ENCODE measurements around the gene GPT2. TPM values are rescaled to one million over a fixed set of nuclear protein-coding genes. Genes with fewer than 3 reads are reported as not detected.

Gene GPT2
- total and polyA plus RNA-seq, 8 donors: 9.1 to 44.9 (median 37.5) TPM

GRCh38 chr16:46885960-46886763 lies 2.0 kb downstream of the GPT2 start:
- TF ChIP-seq CTCF (IDR thresholded peaks at IDR 0.05): no peak
- Histone ChIP-seq H3K36me3 (no peaks in the 10 kb centered on the region), H3K4me3 (no peak overlapping the region), H3K9me3 (no peaks in the 10 kb centered on the region), H3K27me3 (peaks cover 6 to 12% of the 10 kb centered on the region in 2 donors), H3K4me1 (peaks cover 0 to 17% of the 10 kb centered on the region in 2 donors), H3K27ac (no peak overlapping the region)
- ATAC-seq (no peak), DNase-seq (no peak)
- intact Hi-C loops (cut with DNase I): no loop called here

GRCh38 chr16:46886764-46887523 lies 2.8 kb downstream of the GPT2 start:
- Histone ChIP-seq H3K9me3 (no peaks in the 10 kb centered on the region), H3K27me3 (peaks cover 6 to 12% of the 10 kb centered on the region in 2 donors), H3K36me3 (no peaks in the 10 kb centered on the region), H3K27ac (no peak overlapping the region), H3K4me3 (no peak overlapping the region), H3K4me1 (peaks cover 0 to 17% of the 10 kb centered on the region in 2 donors)
- ATAC-seq (no peak), DNase-seq (no peak)
- TF ChIP-seq CTCF (IDR thresholded peaks at IDR 0.05): no peak
- intact Hi-C loops (cut with DNase I): no loop called here

- Histone ChIP-seq H3K4me3 (no peak overlapping the region), H3K9me3 (no peaks in the 10 kb centered on the region), H3K4me1 (peaks cover 0 to 17% of the 10 kb centered on the region in 2 donors), H3K27ac (no peak overlapping the region), H3K27me3 (peaks cover 4 to 12% of the 10 kb centered on the region in 2 donors), H3K36me3 (no peaks in the 10 kb centered on the region)
- no peak for DNase-seq
- no peak for ATAC-seq
- intact Hi-C loops (cut with DNase I): no loop called here
- no peak for TF ChIP-seq CTCF (IDR thresholded peaks at IDR 0.05)
These were observed 3.3 kb downstream of the GPT2 start for GRCh38 chr16:46887524-46887854.

DNA sequence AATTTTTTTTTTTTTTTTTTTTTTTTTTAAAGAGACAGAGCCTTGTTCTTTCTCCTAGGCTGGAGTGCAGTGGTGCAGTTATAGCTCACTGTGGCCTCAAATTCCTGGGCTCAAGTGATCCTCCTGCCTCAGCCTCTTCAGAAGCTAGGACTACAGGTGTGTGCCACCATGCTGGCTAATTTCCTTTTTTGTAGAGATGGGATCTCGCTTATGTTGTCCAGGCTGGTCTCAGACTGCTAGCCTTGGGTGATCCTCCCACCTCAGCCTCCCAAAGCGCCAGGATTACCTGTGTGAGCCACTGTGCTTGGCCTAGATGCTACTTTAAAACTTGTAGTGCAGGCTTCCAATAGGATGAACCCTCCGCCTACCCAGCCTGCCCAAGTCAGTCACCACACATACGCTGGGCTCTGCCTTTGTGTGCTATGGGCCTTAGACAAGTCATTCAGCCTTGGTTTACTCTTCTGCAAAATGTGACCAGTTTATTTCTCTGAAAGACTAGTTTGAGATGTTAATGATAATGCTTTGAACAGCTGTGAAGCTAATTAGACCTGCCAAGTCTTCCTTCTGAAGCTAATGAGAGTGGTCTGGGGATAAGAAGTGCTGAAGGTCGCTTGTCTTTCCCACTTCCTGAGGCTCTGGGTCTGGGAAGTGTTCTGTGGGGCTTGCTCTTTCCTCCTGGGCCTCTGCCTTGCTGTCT lies 5.2 kb downstream of the GPT2 start:
- TF ChIP-seq CTCF (IDR thresholded peaks at IDR 0.05): no peak
- no peak for ATAC-seq
- peaks cover 0 to 9% of the 10 kb centered on the region in 2 donors for H3K4me1 ChIP-seq
- no peak overlapping the region for H3K4me3 ChIP-seq
- DNase-seq: no peak
- no peaks in the 10 kb centered on the region for H3K36me3 ChIP-seq
- H3K9me3 ChIP-seq: no peaks in the 10 kb centered on the region
- H3K27ac ChIP-seq: no peak overlapping the region
- intact Hi-C loops (cut with DNase I): no loop called here
- peaks cover 0 to 6% of the 10 kb centered on the region in 2 donors for H3K27me3 ChIP-seq

GRCh38 chr16:46889942-46890300 lies 5.8 kb downstream of the GPT2 start:
- H3K9me3 ChIP-seq: no peaks in the 10 kb centered on the region
- H3K4me1 ChIP-seq: peaks cover 0 to 5% of the 10 kb centered on the region in 2 donors
- no peak overlapping the region for H3K4me3 ChIP-seq
- DNase-seq (no peak), ATAC-seq (no peak)
- H3K27me3 ChIP-seq: peaks cover 0 to under 1% of the 10 kb centered on the region in 2 donors
- no peak for TF ChIP-seq CTCF (IDR thresholded peaks at IDR 0.05)
- H3K27ac ChIP-seq: no peak overlapping the region
- intact Hi-C loops (cut with DNase I): no loop called here
- H3K36me3 ChIP-seq: no peaks in the 10 kb centered on the region

All from left lung (tissue), 10 donors.